T follicular helper cell (primary cell): Measurements from ENCODE around the gene EXOC3L1.

ENCODE experiments used
- DNase-seq: peaks from one replicate; pipeline ENCODE4 v3.0.0-alpha.2; 2020; ENCODE audit warnings: low read depth

The EXOC3L1 gene

GRCh38 chr16:67182288-67182687 is 7.6 kb downstream of the EXOC3L1 start:
- no peak for DNase-seq

DNA sequence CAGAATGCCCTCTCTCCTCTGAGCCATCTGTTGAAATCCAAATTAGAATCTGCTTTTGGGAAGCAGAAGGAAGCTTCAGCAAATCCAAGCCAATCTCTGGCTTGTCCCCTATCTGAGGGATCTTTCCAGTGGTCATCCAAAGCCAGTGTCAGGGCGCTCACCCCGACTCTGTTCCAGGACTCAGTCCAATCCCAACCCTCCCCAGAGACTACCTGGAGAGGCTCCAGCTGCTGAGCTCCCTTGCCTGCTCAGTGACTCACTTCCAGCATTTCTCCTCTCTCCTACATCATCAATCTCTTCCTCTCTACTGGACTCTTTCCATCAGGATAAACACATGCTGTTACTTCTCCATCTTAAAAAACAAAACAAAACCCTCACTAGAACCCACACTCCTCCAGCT is 8.6 kb downstream of the EXOC3L1 start:
- DNase-seq, result no peak

DNA sequence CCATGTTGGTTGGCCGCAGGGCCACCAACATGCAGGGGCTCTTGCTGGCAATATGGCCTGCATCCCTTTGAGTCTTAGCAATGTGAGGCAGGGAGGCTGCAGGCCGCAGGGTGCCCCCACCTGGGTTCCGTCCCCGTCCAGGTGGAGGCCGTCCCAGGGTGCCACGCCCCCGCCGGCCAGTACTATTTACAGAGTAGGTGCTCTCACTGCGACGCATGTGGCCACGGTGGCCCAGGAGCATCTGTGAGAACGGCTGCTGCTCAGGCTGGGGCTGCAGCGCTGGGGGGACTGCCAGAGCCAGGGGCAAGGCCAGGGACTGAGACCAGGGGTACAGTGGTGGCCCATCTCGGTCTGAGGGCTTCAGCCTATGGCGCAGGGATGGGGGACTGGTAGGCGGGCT is 9.8 kb downstream of the EXOC3L1 start:
- DNase-seq, result no peak

GRCh38 chr16:67179421-67180080 is 10.4 kb downstream of the EXOC3L1 start:
- DNase-seq, result no peak

- peak; percentile 59 for DNase-seq
These were observed 11.9 kb downstream of the EXOC3L1 start for GRCh38 chr16:67177743-67178699.

DNA sequence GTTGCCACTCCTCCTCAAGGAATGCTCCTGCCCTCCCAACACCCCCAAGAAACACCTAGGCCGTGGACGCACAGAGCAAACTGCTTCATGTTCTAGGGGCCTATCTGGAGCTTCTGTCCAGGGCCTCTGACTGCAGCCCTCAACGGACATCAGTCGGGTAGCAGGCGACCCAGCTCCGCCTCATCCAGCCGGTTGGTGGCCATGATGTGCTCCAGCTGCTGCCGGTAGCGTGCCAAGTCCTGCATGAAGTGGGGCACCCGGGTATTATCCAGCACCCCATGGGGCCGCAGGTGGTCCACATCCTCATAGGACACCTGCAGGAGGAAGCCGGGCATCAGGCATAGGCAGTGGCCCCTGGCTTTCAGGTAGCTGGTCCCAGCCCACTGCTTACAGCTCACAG is 13.3 kb downstream of the EXOC3L1 start:
- no peak for DNase-seq

- no peak for DNase-seq
These were observed 15.2 kb downstream of the EXOC3L1 start for GRCh38 chr16:67174706-67175231.

DNA sequence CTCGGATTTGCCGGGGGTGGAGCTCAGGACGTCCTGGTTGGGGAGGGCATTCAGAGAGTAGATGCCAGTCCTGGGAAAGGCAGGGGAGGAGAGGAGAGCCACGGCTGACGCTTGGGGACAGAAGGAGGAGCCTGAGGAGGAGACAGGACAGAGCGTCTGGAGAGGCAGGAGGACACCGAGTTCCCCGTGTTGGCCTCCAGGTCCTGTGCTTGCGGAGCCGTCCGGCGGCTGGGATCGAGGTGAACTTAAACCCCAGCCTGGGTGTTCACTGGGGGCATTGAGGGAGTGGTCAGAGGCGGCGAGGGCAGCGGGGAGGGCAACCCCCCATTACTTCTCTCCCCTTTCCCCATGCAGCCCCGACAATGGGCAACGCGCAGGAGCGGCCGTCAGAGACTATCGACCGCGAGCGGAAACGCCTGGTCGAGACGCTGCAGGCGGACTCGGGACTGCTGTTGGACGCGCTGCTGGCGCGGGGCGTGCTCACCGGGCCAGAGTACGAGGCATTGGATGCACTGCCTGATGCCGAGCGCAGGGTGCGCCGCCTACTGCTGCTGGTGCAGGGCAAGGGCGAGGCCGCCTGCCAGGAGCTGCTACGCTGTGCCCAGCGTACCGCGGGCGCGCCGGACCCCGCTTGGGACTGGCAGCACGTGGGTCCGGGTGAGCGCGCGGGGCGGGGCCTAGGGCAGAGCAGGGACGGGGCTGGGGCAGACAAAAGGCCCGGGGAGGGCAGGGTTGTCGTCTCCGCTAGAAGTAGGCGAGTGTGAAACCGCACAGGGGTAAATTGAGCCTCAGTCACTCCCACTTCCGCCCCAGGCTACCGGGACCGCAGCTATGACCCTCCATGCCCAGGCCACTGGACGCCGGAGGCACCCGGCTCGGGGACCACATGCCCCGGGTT is 15.9 kb downstream of the EXOC3L1 start:
- DNase-seq, result peak; percentile 47

DNA sequence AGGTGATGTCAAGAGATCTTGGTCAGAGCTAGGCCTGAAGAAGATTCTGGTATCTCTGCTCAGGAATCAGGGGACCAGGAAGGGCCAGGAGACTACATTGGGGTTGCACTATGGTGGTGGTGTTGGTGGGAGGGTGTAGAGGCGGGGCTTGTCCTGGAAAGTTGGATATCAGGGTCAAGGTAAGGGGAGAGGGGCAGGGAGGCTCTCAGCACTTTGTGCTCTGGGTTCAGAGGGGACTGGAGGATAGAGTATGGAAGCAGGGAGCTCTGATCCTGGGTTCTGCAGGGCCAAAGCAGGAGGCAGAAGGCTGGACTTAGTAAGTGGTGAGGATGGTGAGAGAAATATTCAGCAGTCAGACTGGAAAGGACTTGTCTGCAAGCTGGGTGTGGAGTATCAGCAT is 16.6 kb downstream of the EXOC3L1 start:
- DNase-seq, result no peak

DNA sequence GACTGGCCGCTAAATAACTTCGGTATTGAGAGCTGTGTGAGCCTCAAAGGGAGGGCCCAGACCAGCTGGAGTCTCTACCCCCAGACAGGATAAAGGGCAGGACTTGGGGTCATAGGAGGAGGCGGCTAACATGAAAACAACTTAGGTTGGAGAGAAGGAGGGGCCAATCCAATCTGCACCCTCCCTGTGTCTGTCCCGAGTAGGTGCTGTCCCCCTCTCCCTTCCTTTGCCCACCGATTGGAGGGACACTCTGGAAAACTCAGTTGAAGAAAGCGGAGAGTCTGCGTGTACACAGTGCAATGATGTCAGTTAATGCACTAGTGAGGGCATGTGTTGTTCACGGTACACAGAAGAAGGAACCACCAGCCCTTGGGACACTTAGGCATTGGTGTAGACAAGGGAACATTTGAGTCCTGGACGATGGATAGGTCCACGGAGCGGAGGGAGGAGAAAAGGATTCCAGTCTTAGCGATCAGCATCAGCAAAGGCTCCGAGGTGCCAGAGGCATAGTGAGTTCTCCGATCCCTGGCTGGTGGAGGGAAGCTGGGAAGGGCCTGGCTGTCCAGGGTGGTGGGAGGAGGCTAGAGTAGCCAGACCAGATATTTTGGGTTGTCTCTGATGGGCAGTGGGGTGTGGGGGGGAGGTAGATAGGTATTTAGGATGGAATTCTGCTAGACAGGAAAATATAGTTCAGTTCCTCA is 18.8 kb downstream of the EXOC3L1 start:
- DNase-seq, result no peak

- no peak for DNase-seq
These were observed 19.6 kb downstream of the EXOC3L1 start, which contains the start of gene NOL3 for GRCh38 chr16:67170168-67170948. TSS of gene NOL3 (plus strand) at chr16:67170538.

- DNase-seq, result no peak
These were observed 20.2 kb downstream of the EXOC3L1 start for GRCh38 chr16:67169642-67170167.

GRCh38 chr16:67169011-67169451 is 20.9 kb downstream of the EXOC3L1 start:
- no peak for DNase-seq

DNA sequence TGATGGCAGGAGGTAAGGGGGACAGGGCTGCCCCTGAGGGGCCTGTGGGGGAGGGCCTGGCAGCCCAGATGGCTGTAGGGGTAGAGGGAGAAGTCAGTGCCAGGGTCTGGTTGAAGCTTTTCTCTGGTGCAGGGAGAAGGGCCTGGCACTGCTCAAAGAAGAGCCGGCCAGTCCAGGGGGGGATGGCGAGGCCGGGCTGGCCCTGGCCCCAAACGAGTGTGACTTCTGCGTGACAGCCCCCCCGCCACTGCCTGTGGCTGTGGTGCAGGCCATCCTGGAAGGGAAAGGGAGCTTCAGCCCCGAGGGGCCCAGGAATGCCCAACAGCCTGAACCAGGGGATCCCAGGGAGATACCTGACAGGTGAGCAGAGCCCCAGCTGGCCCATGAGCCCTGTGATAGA is 22.3 kb downstream of the EXOC3L1 start:
- no peak for DNase-seq

- no peak for DNase-seq
These were observed 23.3 kb downstream of the EXOC3L1 start for GRCh38 chr16:67166598-67167168.

GRCh38 chr16:67166110-67166547 is 23.8 kb downstream of the EXOC3L1 start:
- no peak for DNase-seq

DNA sequence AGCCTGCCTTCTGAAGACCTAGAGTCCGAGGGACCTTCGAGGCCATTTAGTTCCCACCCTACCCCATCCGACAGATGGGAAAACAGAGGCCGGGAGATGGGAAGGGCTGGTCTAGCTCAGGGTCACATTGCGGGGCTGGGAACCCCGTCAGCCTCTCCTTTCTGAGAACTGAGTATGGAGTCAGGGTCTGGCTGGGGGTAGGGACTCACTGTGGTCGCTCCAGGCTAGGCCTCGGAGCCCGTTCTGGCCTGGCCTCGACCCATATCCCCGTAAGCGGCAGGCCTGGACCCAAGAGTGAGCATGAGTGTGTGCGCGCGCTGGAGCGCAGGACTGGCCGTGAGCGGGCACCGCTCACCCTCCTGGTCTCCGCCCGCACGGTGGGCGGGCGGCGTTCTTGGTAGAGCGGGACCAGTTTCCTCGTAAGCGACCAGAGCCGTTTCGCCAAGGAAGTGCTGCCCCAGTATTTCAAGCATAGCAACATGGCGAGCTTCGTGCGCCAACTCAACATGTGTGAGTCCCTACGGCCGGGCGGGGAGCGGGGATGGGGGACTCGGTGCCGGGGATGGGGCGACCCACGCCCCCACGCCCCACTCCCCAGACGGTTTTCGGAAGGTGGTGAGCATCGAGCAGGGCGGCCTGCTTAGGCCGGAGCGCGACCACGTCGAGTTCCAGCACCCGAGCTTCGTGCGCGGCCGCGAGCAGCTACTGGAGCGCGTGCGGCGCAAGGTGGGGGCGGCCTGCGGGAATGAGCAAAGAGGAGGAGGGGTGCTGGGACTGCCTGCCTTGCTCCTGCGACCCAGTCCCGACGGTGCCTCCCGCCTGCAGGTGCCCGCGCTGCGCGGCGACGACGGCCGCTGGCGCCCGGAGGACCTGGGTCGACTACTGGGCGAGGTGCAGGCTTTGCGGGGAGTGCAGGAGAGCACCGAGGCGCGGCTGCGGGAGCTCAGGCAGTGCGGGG is 24.5 kb downstream of the EXOC3L1 start:
- no peak for DNase-seq

DNA sequence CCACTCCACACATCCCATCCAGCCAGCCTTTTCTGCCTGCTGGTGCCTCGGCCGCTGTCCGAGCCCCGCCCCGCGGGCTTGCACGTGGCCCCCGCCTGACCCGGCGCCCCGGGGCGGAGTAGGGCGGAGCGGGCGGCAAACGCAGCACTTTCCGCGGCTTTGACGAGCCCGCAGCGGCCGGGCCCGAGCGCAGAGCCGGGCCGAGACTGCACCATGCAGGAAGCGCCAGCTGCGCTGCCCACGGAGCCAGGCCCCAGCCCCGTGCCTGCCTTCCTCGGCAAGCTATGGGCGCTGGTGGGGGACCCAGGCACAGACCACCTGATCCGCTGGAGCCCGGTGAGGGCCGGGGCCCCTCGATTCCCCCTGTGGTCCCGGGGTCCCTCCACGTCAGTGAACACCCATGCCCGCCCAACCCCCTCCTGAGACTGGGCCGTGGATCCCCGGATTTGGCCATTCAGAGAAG is 25.3 kb downstream of the EXOC3L1 start, which contains the start of gene HSF4:
Gene HSF4, plus strand, starts transcription at position 147 of the 463 bp plus-strand sequence. Its CDS starts 67 bp downstream, at position 214.
- DNase-seq, result no peak
